ENCODE measurements around the gene OAT. TPM values are rescaled to one million over a fixed set of nuclear protein-coding genes. Genes with fewer than 3 reads are reported as not detected.
A peak's percentile ranks its signal among the peaks of the same experiment; 100 is the strongest.
"Not testable (repeated sequence)": the region's sequence is repeated elsewhere in the genome, so short reads cannot be mapped to it uniquely, and the experiment has no call there.

OAT gene
- total and polyA plus RNA-seq, 3 experiments from 2014 or later = 44.1 to 69.5 (median 46.8) TPM

DNA sequence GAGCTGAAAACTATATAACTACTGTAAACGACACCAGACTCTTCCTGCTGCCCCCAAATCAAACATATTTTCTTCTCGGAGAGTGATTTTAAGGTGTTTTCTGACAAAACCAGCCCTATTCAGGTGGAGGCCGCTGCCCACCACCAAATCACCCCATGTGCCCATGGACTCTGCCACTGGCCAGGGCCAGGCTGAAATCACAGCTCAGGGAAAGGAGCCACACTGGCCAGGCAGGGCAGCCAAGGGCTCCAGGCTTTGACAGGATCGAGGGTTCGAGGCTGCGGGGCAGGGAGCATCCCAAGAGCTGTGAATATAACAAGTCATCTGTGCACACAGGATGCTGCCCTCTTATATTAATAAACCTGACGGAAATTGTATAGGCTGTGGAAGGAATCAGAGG lies 48.3 kb downstream of the OAT start:
- peak in 1 of 5 donors; percentile 23 for DNase-seq
- Histone ChIP-seq H3K4me1 (ENCODE audit: insufficient read depth, low read length) (no peaks in the 10 kb centered on the region), H3K27ac (ENCODE audit: low read depth, low read length) (no peak overlapping the region), H3K4me3 (ENCODE audit: low read length) (no peak overlapping the region), H3K9me3 (ENCODE audit: low read length) (no peaks in the 10 kb centered on the region), H3K27me3 (ENCODE audit: insufficient read depth, low read length, poor library complexity, severe bottlenecking) (no peaks in the 10 kb centered on the region), H3K36me3 (ENCODE audit: insufficient read depth, low read length) (no peaks in the 10 kb centered on the region)
- Mint-ChIP-seq H3K4me1 (no peaks in the 10 kb centered on the region), H3K36me3 (no peaks in the 10 kb centered on the region), H3K27ac (no peak overlapping the region), H3K4me3 (no peak overlapping the region), H3K9me3 (no peaks in the 10 kb centered on the region), H3K27me3 (peaks cover 8 to 54% of the 10 kb centered on the region in 2 donors)
- CTCF ChIA-PET = no interaction called here
- POLR2A ChIA-PET = no interaction called here

DNA sequence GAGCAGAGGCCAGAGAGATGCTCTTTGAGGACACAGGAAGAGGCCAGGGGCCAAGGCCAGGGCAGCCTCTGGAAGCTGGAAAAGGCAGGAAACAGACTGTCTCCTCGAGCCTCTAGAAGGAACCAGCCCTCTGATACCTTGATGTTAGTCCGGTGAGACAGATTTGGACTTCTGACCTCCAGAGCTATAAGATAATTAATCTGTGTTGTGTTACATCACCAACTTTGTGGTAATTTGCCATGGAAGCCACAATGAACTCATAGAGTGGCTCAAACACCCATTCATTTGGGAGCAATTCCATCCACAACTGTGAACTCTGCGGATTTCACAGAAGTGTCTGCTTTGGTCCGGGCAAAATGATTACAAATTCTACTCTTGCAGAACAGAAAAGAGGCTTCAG lies 48.7 kb downstream of the OAT start:
- no peaks in the 10 kb centered on the region for H3K9me3 ChIP-seq (ENCODE audit: low read length)
- CTCF ChIA-PET = no interaction called here
- POLR2A ChIA-PET = no interaction called here
- H3K27me3 ChIP-seq (ENCODE audit: insufficient read depth, low read length, poor library complexity, severe bottlenecking) = no peaks in the 10 kb centered on the region
- no peaks in the 10 kb centered on the region for H3K4me1 ChIP-seq (ENCODE audit: insufficient read depth, low read length)
- no peak overlapping the region for H3K27ac ChIP-seq (ENCODE audit: low read depth, low read length)
- no peak overlapping the region for H3K4me3 ChIP-seq (ENCODE audit: low read length)
- peaks cover 8 to 54% of the 10 kb centered on the region in 2 donors for H3K27me3 Mint-ChIP-seq
- no peaks in the 10 kb centered on the region for H3K36me3 Mint-ChIP-seq
- peak in 1 of 5 donors; percentile 33 for DNase-seq
- no peaks in the 10 kb centered on the region for H3K36me3 ChIP-seq (ENCODE audit: insufficient read depth, low read length)
- H3K4me1 Mint-ChIP-seq = no peaks in the 10 kb centered on the region
- H3K9me3 Mint-ChIP-seq = no peaks in the 10 kb centered on the region
- H3K4me3 Mint-ChIP-seq = no peak overlapping the region
- no peak overlapping the region for H3K27ac Mint-ChIP-seq

DNA sequence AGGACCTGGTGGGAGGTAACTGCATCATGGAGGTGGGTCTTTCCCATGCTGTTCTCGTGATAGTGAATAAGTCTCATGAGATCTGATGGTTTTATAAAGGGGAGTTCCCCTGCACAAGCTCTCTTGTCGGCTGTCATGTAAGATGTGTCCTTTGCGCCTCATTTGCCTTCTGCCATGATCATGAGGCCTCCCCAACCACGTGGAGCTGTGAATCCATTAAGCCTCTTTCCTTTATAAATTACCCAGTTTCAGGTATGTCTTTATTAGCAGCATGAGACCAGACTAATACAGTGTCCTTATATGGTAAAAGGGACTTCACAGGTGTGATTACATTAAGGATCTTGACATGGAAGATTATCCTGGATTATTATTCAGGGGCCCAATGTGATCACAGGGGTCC lies 49.2 kb downstream of the OAT start:
- POLR2A ChIA-PET; H3K4me3 ChIP-seq (ENCODE audit: low read length); H3K27ac ChIP-seq (ENCODE audit: low read depth, low read length); H3K9me3 ChIP-seq (ENCODE audit: low read length); H3K27me3 ChIP-seq (ENCODE audit: insufficient read depth, low read length, poor library complexity, severe bottlenecking); H3K4me3 Mint-ChIP-seq; H3K36me3 Mint-ChIP-seq; H3K27ac Mint-ChIP-seq; H3K36me3 ChIP-seq (ENCODE audit: insufficient read depth, low read length); H3K4me1 Mint-ChIP-seq; H3K9me3 Mint-ChIP-seq; H3K4me1 ChIP-seq (ENCODE audit: insufficient read depth, low read length): not testable (repeated sequence)
- H3K27me3 Mint-ChIP-seq = peaks cover 6 to 51% of the 10 kb centered on the region in 2 donors
- CTCF ChIA-PET = interaction anchor here (1.1 kb wide), 1 partner anchor 19 kb away, joined by 3 read pairs; no protein-coding TSS in a partner anchor
- peak in 1 of 5 donors; percentile 2 for DNase-seq

DNA sequence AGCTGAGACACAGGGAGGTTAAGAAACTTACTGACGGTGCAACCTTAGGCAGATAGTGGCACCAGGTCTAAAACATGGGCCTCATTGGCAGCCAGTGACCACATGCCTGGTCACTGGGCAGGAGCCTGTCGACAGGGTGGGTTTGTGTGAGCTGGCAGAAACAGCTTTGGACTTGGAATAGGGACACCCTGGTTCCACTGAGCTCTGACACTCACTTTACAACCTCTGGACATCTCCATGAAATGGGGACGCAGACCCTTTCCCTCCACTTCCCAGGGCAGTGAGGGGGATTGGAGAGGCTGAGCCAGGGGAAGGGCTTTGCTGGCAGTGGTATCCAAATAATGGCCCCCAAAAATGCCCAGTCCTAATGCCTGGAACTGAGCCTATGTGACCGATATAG lies 49.7 kb downstream of the OAT start:
- Mint-ChIP-seq H3K9me3 (no peaks in the 10 kb centered on the region), H3K27me3 (peaks cover 10 to 46% of the 10 kb centered on the region in 2 donors), H3K4me1 (no peaks in the 10 kb centered on the region), H3K4me3 (no peak overlapping the region), H3K27ac (no peak overlapping the region), H3K36me3 (no peaks in the 10 kb centered on the region)
- DNase-seq = peak in 1 of 5 donors; percentile 34
- no peak overlapping the region for H3K27ac ChIP-seq (ENCODE audit: low read depth, low read length)
- no peaks in the 10 kb centered on the region for H3K27me3 ChIP-seq (ENCODE audit: insufficient read depth, low read length, poor library complexity, severe bottlenecking)
- H3K9me3 ChIP-seq (ENCODE audit: low read length) = no peaks in the 10 kb centered on the region
- CTCF ChIA-PET = interaction anchor here (1.1 kb wide), 1 partner anchor 20 kb away, joined by 3 read pairs; no protein-coding TSS in a partner anchor
- H3K36me3 ChIP-seq (ENCODE audit: insufficient read depth, low read length) = no peaks in the 10 kb centered on the region
- no peak overlapping the region for H3K4me3 ChIP-seq (ENCODE audit: low read length)
- no peaks in the 10 kb centered on the region for H3K4me1 ChIP-seq (ENCODE audit: insufficient read depth, low read length)
- POLR2A ChIA-PET = no interaction called here

DNA sequence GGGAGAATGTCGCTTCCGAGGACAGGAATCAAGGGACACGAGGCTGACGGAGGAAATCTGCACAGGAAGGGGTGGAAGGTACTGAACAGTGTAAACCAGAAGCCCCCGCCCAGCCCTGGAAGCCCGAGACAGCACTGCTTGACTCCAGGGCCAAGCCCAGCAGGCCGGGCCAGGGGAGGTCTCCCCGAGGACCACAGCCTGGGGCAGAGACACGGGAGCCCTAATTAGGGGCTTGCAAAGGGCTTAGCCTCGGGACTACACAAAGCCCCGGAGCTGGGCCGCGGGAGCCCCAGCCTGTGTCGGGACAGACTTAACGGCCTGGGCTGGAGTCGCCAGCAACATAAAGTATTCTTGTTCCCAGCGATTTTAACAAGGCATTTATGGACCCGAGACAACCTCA lies 50.8 kb downstream of the OAT start:
- no peak overlapping the region for H3K4me3 Mint-ChIP-seq
- ChIA-PET CTCF (no interaction called here), POLR2A (no interaction called here)
- no peaks in the 10 kb centered on the region for H3K36me3 Mint-ChIP-seq
- Histone ChIP-seq H3K27me3 (ENCODE audit: insufficient read depth, low read length, poor library complexity, severe bottlenecking) (no peaks in the 10 kb centered on the region), H3K27ac (ENCODE audit: low read depth, low read length) (no peak overlapping the region), H3K36me3 (ENCODE audit: insufficient read depth, low read length) (no peaks in the 10 kb centered on the region), H3K9me3 (ENCODE audit: low read length) (no peaks in the 10 kb centered on the region), H3K4me3 (ENCODE audit: low read length) (no peak overlapping the region), H3K4me1 (ENCODE audit: insufficient read depth, low read length) (no peaks in the 10 kb centered on the region)
- peaks cover 10 to 38% of the 10 kb centered on the region in 2 donors for H3K27me3 Mint-ChIP-seq
- DNase-seq = no peak
- no peaks in the 10 kb centered on the region for H3K4me1 Mint-ChIP-seq
- H3K27ac Mint-ChIP-seq = no peak overlapping the region
- no peaks in the 10 kb centered on the region for H3K9me3 Mint-ChIP-seq

DNA sequence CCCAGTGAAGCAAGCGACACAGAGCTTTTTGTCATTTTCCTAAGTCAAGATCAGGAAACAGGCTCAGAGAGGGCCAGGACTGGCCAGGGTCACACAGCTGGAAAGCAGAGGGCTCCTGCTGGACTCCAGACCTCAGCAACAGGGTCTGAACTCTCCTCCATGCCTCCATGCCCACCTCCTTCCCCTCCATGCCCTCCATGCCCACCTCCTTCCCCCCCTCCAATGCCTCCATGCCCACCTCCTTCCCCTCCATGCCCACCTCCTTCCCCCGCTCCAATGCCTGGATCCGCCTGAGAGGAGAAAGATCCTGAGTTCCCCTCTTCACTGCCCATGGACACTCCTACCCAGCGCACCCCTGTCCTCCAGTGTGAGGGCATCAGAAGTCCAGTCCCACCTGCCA lies 51.3 kb downstream of the OAT start:
- Mint-ChIP-seq H3K36me3 (no peaks in the 10 kb centered on the region), H3K27ac (no peak overlapping the region), H3K27me3 (peaks cover 10 to 38% of the 10 kb centered on the region in 2 donors), H3K4me1 (no peaks in the 10 kb centered on the region), H3K4me3 (no peak overlapping the region), H3K9me3 (no peaks in the 10 kb centered on the region)
- POLR2A ChIA-PET = no interaction called here
- no peak for DNase-seq
- Histone ChIP-seq H3K27me3 (ENCODE audit: insufficient read depth, low read length, poor library complexity, severe bottlenecking) (no peaks in the 10 kb centered on the region), H3K4me3 (ENCODE audit: low read length) (no peak overlapping the region), H3K27ac (ENCODE audit: low read depth, low read length) (no peak overlapping the region), H3K36me3 (ENCODE audit: insufficient read depth, low read length) (no peaks in the 10 kb centered on the region), H3K4me1 (ENCODE audit: insufficient read depth, low read length) (no peaks in the 10 kb centered on the region), H3K9me3 (ENCODE audit: low read length) (no peaks in the 10 kb centered on the region)
- CTCF ChIA-PET = interaction anchor here (1.7 kb wide), 1 partner anchor 22 kb away, joined by 5 read pairs; no protein-coding TSS in a partner anchor

DNA sequence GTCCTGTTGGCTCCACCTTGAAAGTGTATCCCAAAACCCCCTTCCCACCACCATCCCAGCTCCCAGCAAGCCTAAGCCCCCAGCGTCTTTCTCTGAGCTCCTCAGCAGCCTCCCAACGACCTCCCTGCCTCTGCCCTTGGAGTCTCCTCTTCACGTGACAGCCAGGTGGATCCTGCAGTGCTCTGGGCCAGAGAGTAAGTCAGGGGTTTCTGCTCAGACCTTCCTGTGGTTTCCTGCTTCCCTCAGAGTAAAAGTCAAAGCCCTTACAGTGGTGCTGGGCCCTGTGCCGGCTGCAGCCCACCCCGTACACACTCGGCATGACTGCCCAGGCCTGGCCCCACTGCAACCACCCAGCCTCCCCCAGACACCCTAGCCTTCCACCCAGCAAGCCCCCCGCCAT lies 51.9 kb downstream of the OAT start:
- POLR2A ChIA-PET = no interaction called here
- Histone ChIP-seq H3K9me3 (ENCODE audit: low read length) (no peaks in the 10 kb centered on the region), H3K36me3 (ENCODE audit: insufficient read depth, low read length) (no peaks in the 10 kb centered on the region), H3K4me3 (ENCODE audit: low read length) (no peak overlapping the region), H3K27ac (ENCODE audit: low read depth, low read length) (no peak overlapping the region), H3K4me1 (ENCODE audit: insufficient read depth, low read length) (no peaks in the 10 kb centered on the region), H3K27me3 (ENCODE audit: insufficient read depth, low read length, poor library complexity, severe bottlenecking) (no peaks in the 10 kb centered on the region)
- Mint-ChIP-seq H3K27ac (no peak overlapping the region), H3K27me3 (peaks cover 10 to 35% of the 10 kb centered on the region in 2 donors), H3K9me3 (no peaks in the 10 kb centered on the region), H3K4me3 (no peak overlapping the region), H3K36me3 (no peaks in the 10 kb centered on the region), H3K4me1 (no peaks in the 10 kb centered on the region)
- no peak for DNase-seq
- CTCF ChIA-PET = interaction anchor here (1.7 kb wide), 1 partner anchor 22 kb away, joined by 5 read pairs; no protein-coding TSS in a partner anchor

DNA sequence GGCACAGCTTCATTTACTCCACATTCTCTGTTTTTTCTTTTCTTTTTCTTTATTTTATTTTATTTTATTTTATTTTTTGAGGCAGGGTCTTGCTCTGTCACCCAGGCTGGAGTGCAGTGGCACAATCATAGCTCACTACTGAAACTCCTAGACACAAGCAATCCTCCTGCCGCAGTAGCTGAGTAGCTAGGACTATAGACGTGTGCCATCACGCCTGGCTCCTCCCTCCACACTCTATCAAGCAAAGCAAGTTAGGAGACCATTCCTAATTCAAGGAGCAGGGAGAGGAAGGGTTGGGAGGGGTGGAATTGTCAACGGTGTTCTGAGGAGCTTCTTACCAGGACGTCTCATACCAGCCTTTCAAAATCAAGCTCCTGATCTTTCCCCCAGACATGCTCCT lies 52.4 kb downstream of the OAT start:
- ChIA-PET CTCF (interaction anchor here (1.7 kb wide), 1 partner anchor 23 kb away, joined by 5 read pairs; no protein-coding TSS in a partner anchor), POLR2A (no interaction called here)
- H3K4me1 Mint-ChIP-seq = no peaks in the 10 kb centered on the region
- no peak overlapping the region for H3K4me3 ChIP-seq (ENCODE audit: low read length)
- DNase-seq = no peak
- no peaks in the 10 kb centered on the region for H3K36me3 ChIP-seq (ENCODE audit: insufficient read depth, low read length)
- H3K27me3 Mint-ChIP-seq = peaks cover 9 to 30% of the 10 kb centered on the region in 2 donors
- H3K27ac ChIP-seq (ENCODE audit: low read depth, low read length) = no peak overlapping the region
- H3K4me1 ChIP-seq (ENCODE audit: insufficient read depth, low read length) = no peaks in the 10 kb centered on the region
- H3K36me3 Mint-ChIP-seq = no peaks in the 10 kb centered on the region
- no peaks in the 10 kb centered on the region for H3K9me3 Mint-ChIP-seq
- no peak overlapping the region for H3K4me3 Mint-ChIP-seq
- no peaks in the 10 kb centered on the region for H3K27me3 ChIP-seq (ENCODE audit: insufficient read depth, low read length, poor library complexity, severe bottlenecking)
- no peak overlapping the region for H3K27ac Mint-ChIP-seq
- H3K9me3 ChIP-seq (ENCODE audit: low read length) = no peaks in the 10 kb centered on the region

DNA sequence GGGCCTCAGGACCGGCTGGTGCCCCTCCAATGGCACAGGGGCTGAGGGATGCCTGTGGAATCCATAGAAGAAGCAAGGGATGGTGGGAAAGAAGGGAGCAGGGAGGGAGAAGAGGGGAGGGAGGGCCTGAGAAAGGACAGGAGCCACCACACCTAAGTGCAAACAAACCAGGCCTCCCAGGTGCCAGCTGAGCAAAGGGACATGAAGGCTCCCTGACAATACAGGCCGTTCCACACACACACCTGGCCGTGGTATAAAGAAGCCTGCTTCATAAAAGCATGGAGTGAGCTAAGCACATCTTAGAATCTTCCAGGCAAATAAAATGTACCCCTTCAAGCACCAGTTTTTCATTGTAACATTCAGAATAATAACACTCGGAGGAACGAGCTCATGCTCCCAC lies 54.0 kb downstream of the OAT start:
- Histone ChIP-seq H3K36me3 (ENCODE audit: insufficient read depth, low read length) (no peaks in the 10 kb centered on the region), H3K4me1 (ENCODE audit: insufficient read depth, low read length) (no peaks in the 10 kb centered on the region), H3K4me3 (ENCODE audit: low read length) (no peak overlapping the region), H3K27ac (ENCODE audit: low read depth, low read length) (no peak overlapping the region), H3K9me3 (ENCODE audit: low read length) (no peaks in the 10 kb centered on the region), H3K27me3 (ENCODE audit: insufficient read depth, low read length, poor library complexity, severe bottlenecking) (no peaks in the 10 kb centered on the region)
- DNase-seq = no peak
- H3K36me3 Mint-ChIP-seq = peaks cover 0 to 8% (median 0%) of the 10 kb centered on the region in 3 donors
- POLR2A ChIA-PET = no interaction called here
- H3K4me1 Mint-ChIP-seq = no peaks in the 10 kb centered on the region
- H3K27ac Mint-ChIP-seq = no peak overlapping the region
- peaks cover 0 to 5% (median 4%) of the 10 kb centered on the region in 5 donors for H3K9me3 Mint-ChIP-seq
- H3K27me3 Mint-ChIP-seq = peaks cover 9 to 18% of the 10 kb centered on the region in 2 donors
- peak overlapping the region in 1 of 7 donors; percentile 65 for H3K4me3 Mint-ChIP-seq
- CTCF ChIA-PET = interaction anchor here (1.5 kb wide), 1 partner anchor 16 kb away, joined by 4 read pairs; no protein-coding TSS in a partner anchor

All from CD8-positive, alpha-beta memory T cell (primary cell).